Activated CD8-positive, alpha-beta T cell treated with anti-CD3 and anti-CD28 coated beads, Interleukin-2, amount 10 ng/mL, durations not matched to agents 7 days and 5 days (primary cell): ENCODE measurements around the gene LITAF. TPM values are rescaled to one million over a fixed set of nuclear protein-coding genes. Genes with fewer than 3 reads are reported as not detected.
"Not testable (repeated sequence)": the region's sequence is repeated elsewhere in the genome, so short reads cannot be mapped to it uniquely, and the experiment has no call there.

Source experiments
- ATAC-seq: fragments of 150-1000 bp; cut with Tn5 transposase; one replicate; pipeline ENCODE4 v1.10.0; 2021; ENCODE audit warnings: moderate library complexity
- CTCF ChIA-PET: fragments of 350-600 bp; sonication (Branson Sonifier 250); formaldehyde crosslinking; loops from one replicate; lab custom pipeline; 2021; ENCODE audit warnings: antibody characterized with exemption; lab: Charles Lee
- POLR2A ChIA-PET: fragments of 350-600 bp; sonication (Branson Sonifier 250); formaldehyde crosslinking; loops from one replicate; lab custom pipeline; 2021; ENCODE audit warnings: antibody characterized with exemption; lab: Charles Lee
- DNase-seq: peaks from one replicate; pipeline ENCODE4 v3.0.0-alpha.2; 2020
- H3K27ac Mint-ChIP-seq: one replicate; pipeline ENCODE4 v1.8.0; 2021; ENCODE audit warnings: mild to moderate bottlenecking, mixed read lengths
- H3K27me3 Mint-ChIP-seq: one replicate; pipeline ENCODE4 v1.8.0; 2021; ENCODE audit warnings: low read depth, mixed read lengths
- H3K36me3 Mint-ChIP-seq: one replicate; pipeline ENCODE4 v1.8.0; 2021; ENCODE audit warnings: low read depth, mixed read lengths
- H3K4me1 Mint-ChIP-seq: one replicate; pipeline ENCODE4 v1.8.0; 2021; ENCODE audit warnings: low read depth, mixed read lengths
- H3K4me3 Mint-ChIP-seq: one replicate; pipeline ENCODE4 v1.8.0; 2021; ENCODE audit warnings: mild to moderate bottlenecking, mixed read lengths
- H3K9me3 Mint-ChIP-seq: one replicate; pipeline ENCODE4 v1.8.0; 2022; ENCODE audit warnings: mixed read lengths; ENCODE audit not compliant: insufficient read depth
- total RNA-seq, 2 experiments: library from RNA; stranded (reverse); gene quantifications; one replicate each; pipeline ENCODE4 v1.2.3, GENCODE V29; 2021

The LITAF gene
- total RNA-seq, 2 experiments from 2014 or later, result 79.4 to 80.5 TPM

- Mint-ChIP-seq H3K27ac (peak overlapping the region; percentile 51), H3K4me1 (peaks cover 65% of the 10 kb centered on the region), H3K36me3 (peaks cover 55% of the 10 kb centered on the region)
- H3K9me3 Mint-ChIP-seq, H3K27me3 Mint-ChIP-seq, H3K4me3 Mint-ChIP-seq, DNase-seq, ATAC-seq, POLR2A ChIA-PET: not testable (repeated sequence)
- CTCF ChIA-PET, result interaction anchor here (1.4 to 2.7 kb wide), 2 partner anchors 24 to 26 kb away, joined by 4 to 24 read pairs; no protein-coding TSS in a partner anchor
These were observed 28.4 kb downstream of the LITAF start for GRCh38 chr16:11558308-11558823.

GRCh38 chr16:11557801-11558200 lies 28.9 kb downstream of the LITAF start:
- peaks cover 62% of the 10 kb centered on the region for H3K4me1 Mint-ChIP-seq
- no peak for ATAC-seq
- ChIA-PET POLR2A (interaction anchor here (1.0 kb wide), 1 partner anchor 240 kb away, joined by 3 read pairs; no protein-coding TSS in a partner anchor), CTCF (interaction anchor here (2.0 kb wide), 1 partner anchor 26 kb away, joined by 5 read pairs; no protein-coding TSS in a partner anchor)
- no peak for DNase-seq
- H3K27ac Mint-ChIP-seq, result no peak overlapping the region
- H3K4me3 Mint-ChIP-seq, result no peak overlapping the region
- no peaks in the 10 kb centered on the region for H3K9me3 Mint-ChIP-seq
- H3K27me3 Mint-ChIP-seq, result no peaks in the 10 kb centered on the region
- H3K36me3 Mint-ChIP-seq, result peaks cover 56% of the 10 kb centered on the region

DNA sequence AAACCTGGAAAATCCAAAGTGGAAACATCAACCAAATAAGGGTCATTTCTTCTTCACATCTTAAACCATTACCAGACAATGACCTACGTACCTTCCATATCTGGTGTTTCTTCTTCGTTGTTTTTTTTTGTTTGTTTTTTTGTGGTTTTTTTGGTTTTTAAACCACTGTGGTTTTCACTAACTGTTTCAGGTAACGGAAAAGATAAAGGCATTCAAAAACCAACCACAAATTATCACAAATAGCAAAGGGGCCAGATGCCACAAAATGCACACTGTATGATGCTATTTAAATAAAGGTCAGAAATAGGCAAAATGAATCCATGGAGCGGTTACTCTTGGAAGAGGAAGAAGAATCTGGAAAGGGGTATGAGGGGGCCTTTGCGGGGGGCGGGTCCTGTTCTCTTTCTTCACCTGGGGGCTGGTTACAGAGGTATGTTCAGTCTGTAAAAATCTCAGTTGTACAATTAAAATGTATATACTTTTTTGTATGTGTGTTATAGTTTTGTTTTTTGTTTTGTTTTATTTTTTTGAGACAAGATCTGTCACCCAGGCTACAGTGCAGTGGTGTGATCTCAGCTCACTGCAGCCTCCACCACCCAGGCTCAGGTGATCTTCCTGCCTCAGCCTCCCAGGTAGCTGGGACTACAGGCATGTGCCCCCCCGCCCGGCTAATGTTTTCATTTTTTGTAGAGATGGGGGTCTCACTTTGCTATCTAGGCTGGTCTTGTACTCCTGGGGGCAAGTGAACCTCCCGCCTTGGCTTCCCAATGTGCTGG lies 29.6 kb downstream of the LITAF start:
- no peaks in the 10 kb centered on the region for H3K9me3 Mint-ChIP-seq
- ATAC-seq (no peak), DNase-seq (no peak)
- peaks cover 56% of the 10 kb centered on the region for H3K4me1 Mint-ChIP-seq
- H3K36me3 Mint-ChIP-seq, result peaks cover 62% of the 10 kb centered on the region
- peak overlapping the region; percentile 48 for H3K27ac Mint-ChIP-seq
- CTCF ChIA-PET, result interaction anchor here (2.0 kb wide), 1 partner anchor 25 kb away, joined by 5 read pairs; no protein-coding TSS in a partner anchor
- H3K27me3 Mint-ChIP-seq, result no peaks in the 10 kb centered on the region
- POLR2A ChIA-PET, result interaction anchor here (1.0 kb wide), 1 partner anchor 241 kb away, joined by 3 read pairs; no protein-coding TSS in a partner anchor
- no peak overlapping the region for H3K4me3 Mint-ChIP-seq

GRCh38 chr16:11556214-11556819 lies 30.4 kb downstream of the LITAF start:
- Mint-ChIP-seq H3K27ac (peak overlapping the region; percentile 47), H3K9me3 (no peaks in the 10 kb centered on the region), H3K4me1 (peaks cover 48% of the 10 kb centered on the region)

DNA sequence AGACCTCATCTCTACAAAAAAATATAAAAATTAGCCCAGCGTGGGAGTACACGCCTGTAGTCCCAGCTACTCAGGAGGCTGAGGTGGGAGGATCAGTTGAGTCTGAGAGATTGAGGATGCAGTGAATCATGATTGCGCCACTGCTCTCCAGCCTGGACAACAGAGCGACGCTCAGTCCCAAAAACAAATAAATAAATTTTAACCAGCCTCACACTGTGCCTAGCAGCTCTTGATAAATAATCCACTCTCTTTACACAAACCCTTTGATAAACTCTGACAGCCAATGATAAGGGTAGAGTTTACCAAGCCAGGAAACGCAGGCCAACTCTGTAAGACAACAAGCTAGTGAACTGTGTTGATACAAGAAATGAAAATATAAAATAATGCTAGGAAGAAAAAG lies 32.7 kb downstream of the LITAF start:
- Mint-ChIP-seq H3K4me1 (peaks cover 31% of the 10 kb centered on the region), H3K36me3 (peaks cover 75% of the 10 kb centered on the region)
- CTCF ChIA-PET, result interaction anchor here (1.0 to 2.3 kb wide), 3 partner anchors 22 to 583 kb away, joined by 3 to 13 read pairs (median 3); no protein-coding TSS in a partner anchor

More at GRCh38 chr16:11556214-11556819, 30.4 kb downstream of the LITAF start:
- ATAC-seq, result no peak
- H3K27me3 Mint-ChIP-seq, result no peaks in the 10 kb centered on the region
- no peak for DNase-seq
- ChIA-PET CTCF (interaction anchor here (0.7 to 2.0 kb wide), 2 partner anchors 24 to 155 kb away, joined by 3 to 5 read pairs; no protein-coding TSS in a partner anchor), POLR2A (interaction anchor here (1.2 kb wide), 1 partner anchor 17 kb away, joined by 3 read pairs; no protein-coding TSS in a partner anchor)
- H3K4me3 Mint-ChIP-seq, result no peak overlapping the region
- peaks cover 62% of the 10 kb centered on the region for H3K36me3 Mint-ChIP-seq

GRCh38 chr16:11553371-11553770 lies 33.3 kb downstream of the LITAF start:
- Mint-ChIP-seq H3K36me3 (peaks cover 75% of the 10 kb centered on the region), H3K27me3 (no peaks in the 10 kb centered on the region), H3K4me1 (peaks cover 24% of the 10 kb centered on the region), H3K4me3 (no peak overlapping the region), H3K27ac (no peak overlapping the region), H3K9me3 (peaks cover 7% of the 10 kb centered on the region)
- ChIA-PET CTCF (interaction anchor here (1.0 to 2.3 kb wide), 2 partner anchors 22 to 582 kb away, joined by 3 to 13 read pairs; no protein-coding TSS in a partner anchor), POLR2A (no interaction called here)
- DNase-seq (no peak), ATAC-seq (no peak)

More for the DNA sequence above, 32.7 kb downstream of the LITAF start:
- Mint-ChIP-seq H3K9me3 (peaks cover 7% of the 10 kb centered on the region), H3K4me3 (no peak overlapping the region), H3K27ac (no peak overlapping the region), H3K27me3 (no peaks in the 10 kb centered on the region)
- DNase-seq (no peak), ATAC-seq (no peak)
- POLR2A ChIA-PET, result no interaction called here

GRCh38 chr16:11552440-11552839 lies 34.3 kb downstream of the LITAF start:
- ChIA-PET POLR2A (interaction anchor here (0.5 kb wide), 1 partner anchor 32 kb away, joined by 3 read pairs; no protein-coding TSS in a partner anchor), CTCF (interaction anchor here (2.3 kb wide), 1 partner anchor 20 kb away, joined by 8 read pairs; no protein-coding TSS in a partner anchor)
- Mint-ChIP-seq H3K27ac (no peak overlapping the region), H3K4me1 (peaks cover 17% of the 10 kb centered on the region), H3K36me3 (peaks cover 78% of the 10 kb centered on the region), H3K27me3 (no peaks in the 10 kb centered on the region), H3K9me3 (peaks cover 7% of the 10 kb centered on the region), H3K4me3 (no peak overlapping the region)
- DNase-seq (no peak), ATAC-seq (no peak)

GRCh38 chr16:11551842-11552241 lies 34.9 kb downstream of the LITAF start:
- POLR2A ChIA-PET, result interaction anchor here (0.5 to 1.1 kb wide), 2 partner anchors 8 to 32 kb away, joined by 3 read pairs; no protein-coding TSS in a partner anchor
- no peak overlapping the region for H3K27ac Mint-ChIP-seq
- H3K27me3 Mint-ChIP-seq, result no peaks in the 10 kb centered on the region
- no peak overlapping the region for H3K4me3 Mint-ChIP-seq
- DNase-seq (no peak), ATAC-seq (no peak)
- peaks cover 7% of the 10 kb centered on the region for H3K9me3 Mint-ChIP-seq
- H3K4me1 Mint-ChIP-seq, result peaks cover 11% of the 10 kb centered on the region
- CTCF ChIA-PET, result interaction anchor here (1.1 to 2.3 kb wide), 2 partner anchors 20 to 155 kb away, joined by 3 to 8 read pairs; no protein-coding TSS in a partner anchor
- H3K36me3 Mint-ChIP-seq, result peaks cover 77% of the 10 kb centered on the region

GRCh38 chr16:11550791-11551498 lies 35.8 kb downstream of the LITAF start:
- POLR2A ChIA-PET, result interaction anchor here (1.1 kb wide), 1 partner anchor 9 kb away, joined by 3 read pairs; no protein-coding TSS in a partner anchor
- Mint-ChIP-seq H3K27ac (no peak overlapping the region), H3K36me3 (peaks cover 70% of the 10 kb centered on the region), H3K9me3 (peaks cover 7% of the 10 kb centered on the region), H3K4me1 (peaks cover 4% of the 10 kb centered on the region), H3K27me3 (no peaks in the 10 kb centered on the region), H3K4me3 (no peak overlapping the region)
- CTCF ChIA-PET, result interaction anchor here (1.1 to 2.3 kb wide), 2 partner anchors 19 to 155 kb away, joined by 3 to 8 read pairs; no protein-coding TSS in a partner anchor
- DNase-seq (no peak), ATAC-seq (no peak)

DNA sequence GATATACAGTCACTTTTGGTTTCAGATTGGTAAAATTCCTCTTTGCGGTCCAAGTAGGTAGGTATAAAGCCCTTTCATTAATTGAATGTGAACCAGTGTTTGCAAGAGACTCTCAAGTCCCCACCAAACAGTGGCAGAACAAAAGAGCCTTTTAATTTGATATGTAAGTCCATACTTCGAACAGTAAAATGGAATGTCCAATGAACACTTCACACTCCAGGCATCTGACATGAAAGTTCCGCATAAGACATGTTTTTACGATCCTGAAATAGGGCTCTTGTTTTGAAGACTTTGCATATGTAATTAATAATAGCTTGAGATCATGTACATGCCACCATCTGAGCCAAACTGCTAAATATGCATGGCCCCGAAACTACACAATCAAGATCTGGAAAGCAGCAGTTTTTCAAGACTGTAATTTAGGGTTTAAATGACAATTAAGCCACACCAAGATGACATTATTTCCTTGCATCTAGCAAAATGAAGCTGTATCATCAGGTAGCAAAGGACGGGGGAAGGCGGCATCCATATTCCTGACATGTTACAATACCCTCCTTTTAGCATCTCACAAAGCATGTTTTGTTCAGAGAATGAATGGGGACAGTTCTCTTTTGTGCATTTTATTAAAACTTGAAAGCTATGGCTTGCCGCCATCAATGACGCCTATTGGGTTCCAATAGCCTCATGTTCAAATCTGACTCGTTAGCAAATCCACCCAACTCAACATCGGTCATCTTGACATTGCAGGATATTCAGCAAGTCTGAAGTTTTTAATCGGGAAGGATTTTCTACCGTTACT lies 39.4 kb downstream of the LITAF start:
- ATAC-seq (no peak), DNase-seq (no peak)
- H3K4me3 Mint-ChIP-seq, result no peak overlapping the region
- peaks cover 2% of the 10 kb centered on the region for H3K4me1 Mint-ChIP-seq
- H3K27ac Mint-ChIP-seq, result no peak overlapping the region
- POLR2A ChIA-PET, result no interaction called here
- H3K9me3 Mint-ChIP-seq, result peaks cover 7% of the 10 kb centered on the region
- CTCF ChIA-PET, result interaction anchor here (1.0 to 2.5 kb wide), 4 partner anchors 15 to 583 kb away, joined by 3 to 10 read pairs (median 3); no protein-coding TSS in a partner anchor
- no peaks in the 10 kb centered on the region for H3K27me3 Mint-ChIP-seq
- H3K36me3 Mint-ChIP-seq, result peaks cover 45% of the 10 kb centered on the region
